Head of caudate nucleus (tissue), 42 donors: ENCODE data around the gene ANKK1.

ENCODE experiments used
- DNase-seq, 42 donors: peaks; one replicate each; pipeline versions ENCODE4 v3.0.0 to v3.0.0-alpha.2; 2020 to 2021; ENCODE audit warnings: mixed read lengths in 7 of 42
- intact Hi-C: fragments of 100-400 bp; cut with DNase I; formaldehyde crosslinking; loops from one replicate; pipeline ENCODE4 v1.15.0; 2022

Gene ANKK1

DNA sequence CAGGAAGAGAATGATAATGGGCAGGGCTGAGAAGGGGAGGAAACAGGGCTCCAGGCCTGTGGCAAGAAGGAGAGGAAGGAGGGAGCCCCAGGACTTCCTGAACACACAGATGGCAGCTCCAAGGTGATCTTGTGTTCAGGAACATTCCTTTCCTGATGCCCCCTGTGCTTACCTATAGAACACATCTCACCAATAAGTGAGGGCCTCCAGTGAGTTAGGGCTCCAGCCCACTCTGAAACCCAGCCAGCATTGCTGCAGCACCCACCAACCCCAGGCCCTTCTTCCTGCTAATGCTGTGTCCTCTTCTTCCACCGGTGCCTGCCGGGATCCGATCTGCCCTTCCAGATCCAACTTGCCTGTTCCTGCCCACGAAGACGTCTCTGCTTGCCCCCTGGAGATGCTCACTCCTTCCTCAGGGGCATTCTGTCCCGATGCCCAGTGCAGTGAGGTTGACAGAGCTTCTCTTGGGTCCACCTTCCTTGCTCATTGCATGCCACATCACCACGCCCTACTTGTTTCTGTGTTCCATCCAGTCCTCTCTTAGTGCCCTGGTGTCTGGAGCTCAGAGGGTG, 17.4 kb downstream of the ANKK1 start:
- intact Hi-C loops: no loop called here
- no peak for DNase-seq

DNA sequence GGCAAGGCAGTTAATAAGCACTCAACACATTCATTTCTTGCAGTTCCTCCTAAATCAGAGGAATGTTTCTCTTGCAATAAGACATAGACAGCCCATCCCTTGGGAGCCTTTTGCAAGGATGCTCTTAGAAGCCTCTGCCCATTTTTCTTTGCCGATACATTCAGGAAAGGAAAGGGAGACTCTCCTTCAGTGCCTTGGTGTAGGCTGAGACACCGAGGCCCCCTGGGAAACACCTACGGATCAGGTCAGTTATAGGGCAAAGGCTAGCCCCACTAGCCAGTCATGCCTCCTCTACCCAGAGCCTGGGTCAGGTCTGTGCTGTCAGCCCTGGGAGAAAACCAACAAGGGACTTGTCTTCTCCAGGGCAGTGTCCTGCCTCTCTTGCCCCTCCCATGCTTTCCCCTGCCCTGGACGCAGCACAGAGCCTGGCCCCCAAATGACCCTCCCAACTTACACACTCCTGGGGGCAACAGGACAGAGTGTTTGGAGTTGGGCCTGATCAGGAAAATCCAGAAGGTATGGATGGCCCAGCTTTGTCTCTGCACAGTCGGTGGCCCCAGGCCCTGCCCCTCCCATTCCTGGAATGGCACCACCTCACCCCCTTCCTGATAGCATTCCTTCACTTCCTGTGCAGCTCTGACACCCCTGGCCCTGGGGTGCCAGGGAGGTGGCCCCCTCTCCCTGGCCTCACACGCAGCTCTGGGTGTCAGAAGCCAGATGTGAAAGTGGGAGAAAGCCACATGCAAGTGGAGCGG, 18.3 kb downstream of the ANKK1 start:
- intact Hi-C loops: no loop called here
- DNase-seq: no peak

DNA sequence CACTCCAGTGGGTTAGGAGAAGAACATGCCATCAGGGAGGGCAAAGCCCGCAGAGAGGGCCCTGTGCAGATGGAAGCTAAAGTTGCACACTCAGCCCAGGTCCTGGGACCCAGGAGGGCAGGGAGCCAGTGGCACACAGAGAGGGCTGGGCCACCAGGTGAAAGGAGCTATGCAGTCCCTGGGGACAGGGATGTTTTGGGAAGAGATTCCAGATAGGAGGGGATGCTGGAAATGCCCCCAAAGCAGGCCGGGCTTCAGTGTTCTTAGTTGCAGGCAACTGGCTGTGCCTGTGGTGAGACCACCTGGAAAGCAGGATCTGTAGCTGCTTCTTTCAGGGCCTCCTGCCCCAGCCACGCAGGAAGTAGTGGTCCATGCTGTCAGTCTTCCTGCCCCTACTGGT, 19.6 kb downstream of the ANKK1 start:
- intact Hi-C loops: no loop called here
- no peak for DNase-seq

DNA sequence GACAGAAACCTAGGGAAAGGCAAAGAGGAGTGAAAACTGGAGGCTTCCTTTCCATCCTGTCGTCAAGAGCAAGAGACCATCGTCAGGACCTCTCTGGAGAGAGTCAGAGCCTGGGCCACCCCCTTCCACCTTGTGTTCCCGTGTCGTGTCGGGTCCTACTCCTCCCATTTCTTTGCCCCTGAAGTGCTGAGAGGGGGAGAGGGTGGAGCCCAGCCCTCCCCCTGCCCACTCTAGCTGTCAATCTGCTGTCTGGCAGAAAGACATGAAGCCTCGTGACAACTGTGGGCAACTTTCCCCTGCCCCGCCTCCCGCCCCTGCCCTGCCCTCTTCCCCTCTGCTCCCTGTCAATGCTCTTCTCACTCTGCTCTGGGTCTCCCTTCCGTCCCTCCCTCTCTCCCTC, 20.6 kb downstream of the ANKK1 start:
- intact Hi-C loops: no loop called here
- DNase-seq: peak in 21 of 42 donors; percentile 19 to 70 (median 43)

DNA sequence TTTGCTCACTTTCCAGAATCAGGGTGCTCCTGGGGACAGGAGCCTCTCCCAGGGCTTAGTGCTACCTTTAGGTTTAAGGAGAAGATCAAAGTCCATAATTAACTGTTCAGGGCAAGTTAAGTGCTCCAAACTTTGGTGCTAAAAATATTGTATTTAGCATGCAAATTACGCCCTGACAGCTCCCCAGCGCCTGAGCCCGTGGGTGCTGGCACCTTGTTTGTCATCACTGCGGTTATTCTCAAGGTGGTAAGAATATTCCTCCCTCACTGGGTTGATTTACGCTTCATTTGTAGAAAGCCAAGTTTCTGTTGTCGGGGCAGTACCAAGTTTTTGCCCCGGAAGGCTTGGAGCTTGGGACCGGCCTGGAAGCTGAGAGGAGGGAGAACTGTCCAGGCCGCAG, 21.3 kb downstream of the ANKK1 start:
- DNase-seq: peak in 25 of 42 donors; percentile 11 to 68 (median 49)
- intact Hi-C loops: no loop called here

DNA sequence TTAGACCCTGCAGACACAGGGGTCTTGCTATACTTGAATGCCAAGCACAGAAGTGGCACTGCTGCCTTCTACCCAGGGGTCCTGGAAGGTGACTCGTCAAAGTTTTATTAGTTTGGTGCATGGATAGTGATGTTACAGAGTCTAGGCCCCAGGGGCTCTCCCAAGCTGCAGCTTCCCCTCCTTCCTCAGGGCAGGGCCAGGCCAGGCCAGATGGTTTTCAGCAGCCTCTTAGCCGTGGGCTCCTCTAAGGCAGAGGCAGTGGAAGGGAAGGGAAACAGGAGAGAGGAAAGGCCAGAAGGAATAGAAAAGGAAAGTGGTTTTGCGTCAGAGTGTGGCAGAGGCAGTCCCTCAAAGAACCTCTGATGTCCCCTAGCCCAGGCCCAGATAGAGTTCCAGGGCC, 21.9 kb downstream of the ANKK1 start:
- intact Hi-C loops: no loop called here
- peak in 1 of 42 donors; percentile 1 for DNase-seq

DNA sequence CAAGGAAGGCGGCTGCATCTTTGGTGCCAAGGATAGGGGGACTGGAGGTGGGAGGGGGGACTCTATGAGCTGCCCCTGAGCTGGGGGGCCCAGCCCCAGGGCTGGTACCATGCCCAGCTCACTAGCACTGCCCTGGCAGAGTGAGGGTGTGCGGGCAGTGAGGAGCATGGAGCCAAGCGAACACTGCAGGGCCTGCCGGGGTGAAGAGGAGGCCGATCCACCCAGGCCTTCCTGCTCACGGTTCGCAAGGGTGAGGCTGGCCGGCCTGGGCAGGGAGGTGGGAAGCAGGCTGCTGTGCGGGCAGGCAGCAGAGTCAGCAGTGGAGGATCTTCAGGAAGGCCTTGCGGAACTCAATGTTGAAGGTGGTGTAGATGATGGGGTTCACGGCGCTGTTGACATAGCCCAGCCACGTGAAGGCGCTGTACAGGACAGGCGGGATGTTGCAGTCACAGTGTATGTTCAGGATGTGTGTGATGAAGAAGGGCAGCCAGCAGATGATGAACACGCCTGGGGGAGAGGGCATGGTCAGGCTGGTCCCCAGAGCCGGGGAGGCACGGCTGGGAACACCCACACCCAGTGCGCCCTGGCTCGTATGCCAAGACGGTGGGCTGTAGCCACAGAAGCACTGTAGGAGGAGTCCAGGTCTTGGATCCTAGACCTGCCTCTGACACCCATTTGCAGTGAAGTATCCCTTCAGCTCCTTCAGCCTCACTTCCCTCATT, 23.0 kb downstream of the ANKK1 start:
- intact Hi-C loops: no loop called here
- peak in 1 of 42 donors; percentile 1 for DNase-seq

DNA sequence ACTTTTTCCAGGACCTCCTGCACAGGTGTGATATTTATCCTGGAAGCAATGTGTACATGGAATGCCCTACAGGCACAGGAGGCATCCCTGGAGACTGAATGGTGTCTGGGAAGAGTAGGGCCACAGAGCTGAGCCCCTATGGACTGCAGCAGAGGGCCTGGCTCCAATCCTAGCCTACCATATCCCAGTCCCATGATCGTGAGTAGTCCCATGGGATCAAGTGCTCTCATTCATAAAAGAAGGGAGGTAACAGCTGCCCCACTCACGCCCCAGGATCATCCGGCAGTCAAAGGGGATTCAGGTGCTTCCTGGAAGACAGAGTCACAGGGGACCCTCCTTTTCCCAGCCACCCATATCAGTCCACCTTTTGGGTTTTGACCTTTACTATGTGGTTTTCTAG, 24.0 kb downstream of the ANKK1 start:
- peak in 1 of 42 donors; percentile 1 for DNase-seq
- intact Hi-C loops: no loop called here

DNA sequence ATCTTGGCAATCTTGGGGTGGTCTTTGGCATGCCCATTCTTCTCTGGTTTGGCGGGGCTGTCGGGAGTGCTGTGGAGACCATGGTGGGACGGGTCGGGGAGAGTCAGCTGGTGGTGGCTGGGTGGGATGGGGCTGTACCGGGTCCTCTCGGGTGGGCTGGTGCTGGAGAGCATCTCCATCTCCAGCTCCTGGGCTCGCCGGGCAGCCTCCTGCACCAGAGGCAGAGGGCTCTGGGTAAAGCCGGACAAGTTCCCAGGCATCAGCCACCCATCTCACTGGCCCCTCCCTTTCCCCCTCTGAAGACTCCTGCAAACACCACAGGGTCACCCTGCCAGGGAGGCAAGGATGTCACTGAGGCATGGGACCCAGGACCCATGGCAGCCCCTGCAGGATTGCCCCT, 25.1 kb downstream of the ANKK1 start:
- intact Hi-C loops: no loop called here
- no peak for DNase-seq

DNA sequence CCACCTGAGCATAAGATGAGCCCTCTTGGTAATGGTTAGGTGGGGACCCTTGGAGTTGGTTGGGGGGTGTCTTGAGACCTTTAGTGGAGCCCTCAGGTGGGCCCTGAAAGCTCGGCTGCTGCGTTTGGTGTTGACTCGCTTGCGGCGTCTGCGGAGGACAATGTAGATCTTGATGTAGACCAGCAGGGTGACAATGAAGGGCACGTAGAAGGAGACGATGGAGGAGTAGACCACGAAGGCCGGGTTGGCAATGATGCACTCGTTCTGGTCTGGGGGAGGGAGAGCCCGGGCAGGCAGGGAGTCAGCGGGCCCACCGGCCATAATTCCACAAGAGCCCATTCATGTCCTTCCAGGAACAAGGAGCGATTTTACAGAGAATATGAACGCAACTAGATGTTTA, 27.8 kb downstream of the ANKK1 start:
- intact Hi-C loops: no loop called here
- DNase-seq: no peak

DNA sequence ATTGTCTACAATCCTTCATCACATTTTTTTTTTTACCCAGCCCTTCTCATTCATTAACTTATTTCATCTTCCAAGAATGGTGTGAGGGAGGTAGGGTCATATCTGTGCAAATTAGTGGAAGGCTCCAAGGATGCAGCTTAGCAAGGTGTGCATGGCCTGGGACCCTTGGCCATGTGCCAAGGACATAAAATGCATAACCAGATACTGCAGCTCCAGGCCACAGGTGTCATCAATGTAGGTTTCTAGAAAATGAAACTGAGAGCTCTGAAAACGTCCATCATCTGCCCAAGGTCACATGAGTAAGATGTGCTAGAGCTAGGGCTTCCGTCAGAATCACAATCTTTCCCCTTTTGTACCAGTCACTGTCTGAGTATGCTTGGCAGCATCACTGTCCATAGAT, 29.8 kb downstream of the ANKK1 start:
- no peak for DNase-seq
- intact Hi-C loops: no loop called here

DNA sequence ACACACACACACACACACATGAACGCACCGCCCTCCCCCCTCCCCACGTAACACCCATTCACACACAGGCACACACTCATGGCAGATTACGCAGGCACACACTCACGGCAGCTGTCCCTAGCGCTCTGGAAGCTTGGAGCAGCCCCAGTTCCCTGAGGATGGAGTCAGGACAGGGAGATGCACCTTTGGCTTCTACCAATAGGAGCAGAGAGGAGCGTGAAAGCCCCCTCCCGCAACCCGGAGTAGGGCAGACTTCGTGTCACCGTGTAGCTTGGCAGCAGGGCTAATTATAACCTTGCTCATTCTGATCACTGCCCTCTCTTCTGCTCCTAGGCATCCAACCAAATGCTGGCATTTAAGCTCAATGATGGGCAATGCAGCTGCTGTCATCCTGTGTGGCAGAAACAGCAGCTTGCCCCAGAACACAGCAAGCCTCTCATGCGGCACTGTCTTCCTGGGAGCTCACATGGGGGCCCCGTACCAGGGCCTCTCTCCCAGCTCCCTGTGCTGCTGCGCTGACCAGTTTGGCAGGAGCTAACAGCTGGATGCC, 31.9 kb downstream of the ANKK1 start:
- peak in 6 of 42 donors; percentile 9 to 43 (median 33) for DNase-seq
- intact Hi-C loops: no loop called here

DNA sequence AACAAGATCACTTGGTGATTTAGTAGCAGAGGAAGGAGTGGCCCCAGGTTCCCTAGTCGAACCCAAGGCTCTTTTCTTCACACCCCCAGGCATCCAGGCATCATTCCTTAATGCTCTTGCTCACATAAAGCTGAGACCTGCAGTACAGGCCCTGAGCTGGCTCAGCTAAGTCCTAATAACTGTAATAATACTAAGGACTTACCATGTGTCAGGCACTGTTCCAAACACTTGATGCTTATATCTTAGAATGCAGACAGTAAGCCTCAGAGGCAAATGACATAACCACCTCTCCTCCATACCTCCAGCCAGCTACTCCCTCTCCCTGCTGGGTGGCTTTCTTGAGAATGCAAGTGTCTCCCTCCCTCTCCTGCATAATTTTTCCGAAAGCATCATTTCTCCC, 33.2 kb downstream of the ANKK1 start:
- intact Hi-C loops: no loop called here
- DNase-seq: no peak

DNA sequence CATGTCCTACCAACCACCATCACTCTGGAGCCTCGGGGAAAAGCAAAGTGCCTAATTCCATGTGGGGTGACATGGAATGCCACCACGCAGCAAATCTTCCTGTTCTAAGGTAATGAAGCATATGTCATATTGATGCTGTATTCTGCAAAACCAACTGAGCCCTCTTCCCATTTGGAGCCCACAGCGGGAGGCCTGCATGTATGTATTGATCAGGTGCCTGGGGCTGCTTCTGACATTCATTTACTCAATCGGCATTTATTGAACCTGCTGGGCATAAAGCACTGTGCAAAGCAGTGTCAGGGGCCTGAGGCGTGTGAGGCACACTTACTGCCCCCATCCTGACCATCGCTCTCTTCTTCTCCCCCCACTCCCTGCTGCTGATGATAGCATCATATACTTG, 39.1 kb downstream of the ANKK1 start:
- intact Hi-C loops: no loop called here

DNA sequence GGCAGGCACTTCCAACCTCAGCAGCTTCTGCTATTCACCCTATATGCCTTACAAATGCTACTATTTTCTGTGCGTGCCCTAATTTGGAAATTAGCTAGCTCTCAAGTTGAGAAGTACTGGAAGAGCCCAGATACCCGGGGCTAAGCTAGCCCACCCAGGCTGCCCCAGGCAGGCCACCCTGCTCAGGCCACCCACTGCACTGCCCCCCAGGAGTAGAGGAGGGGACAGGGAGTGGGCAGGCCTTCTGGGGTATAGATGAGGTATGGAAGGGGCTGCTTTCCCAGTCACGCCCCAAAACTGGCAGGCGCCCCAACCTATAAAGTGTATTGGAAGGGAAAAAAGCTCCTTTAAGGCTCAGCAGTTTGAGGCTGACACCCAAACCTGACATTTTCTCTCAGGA, 44.2 kb downstream of the ANKK1 start:
- DNase-seq: no peak
- intact Hi-C loops: no loop called here

More for the DNA sequence above, 39.1 kb downstream of the ANKK1 start:
- DNase-seq: no peak

DNA sequence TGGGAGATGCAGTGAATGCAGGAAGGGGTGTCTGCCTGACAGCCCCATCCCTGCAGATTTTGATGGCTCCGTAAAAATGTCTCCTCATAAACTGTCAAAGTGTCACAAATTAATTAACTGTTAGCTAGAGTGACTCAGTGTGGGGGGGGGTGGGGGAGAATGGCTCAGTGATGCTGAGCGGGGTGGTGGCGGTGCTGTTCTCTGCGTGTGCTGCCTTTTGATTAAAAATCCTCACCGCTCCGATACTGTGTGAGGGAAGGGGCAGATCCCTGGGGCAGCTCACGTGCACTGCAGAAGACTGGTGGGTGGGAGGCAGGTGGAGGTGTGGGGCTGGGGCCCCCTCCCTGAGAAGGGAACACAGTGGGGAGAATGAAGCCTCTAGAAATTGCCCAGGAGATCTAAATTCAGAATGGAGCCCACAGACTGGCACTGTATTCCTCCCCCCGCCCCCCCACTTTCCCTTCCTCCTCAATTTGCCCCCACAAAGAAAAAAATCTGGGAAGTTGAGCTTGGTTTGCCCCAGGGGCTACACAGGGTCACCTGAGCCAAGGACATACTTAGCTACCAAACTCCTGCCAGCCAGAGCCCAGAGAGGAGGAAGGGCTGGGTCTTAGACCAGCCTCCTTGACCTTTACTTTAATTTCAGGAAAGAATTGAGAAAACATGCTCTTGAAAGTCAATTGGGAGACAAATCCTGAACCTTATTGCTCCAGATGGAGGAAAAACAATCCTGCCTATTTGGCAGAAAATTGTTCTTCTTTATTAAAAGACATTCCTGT, 47.8 kb downstream of the ANKK1 start:
- intact Hi-C loops: no loop called here
- DNase-seq: peak in 41 of 42 donors; percentile 18 to 82 (median 58)

DNA sequence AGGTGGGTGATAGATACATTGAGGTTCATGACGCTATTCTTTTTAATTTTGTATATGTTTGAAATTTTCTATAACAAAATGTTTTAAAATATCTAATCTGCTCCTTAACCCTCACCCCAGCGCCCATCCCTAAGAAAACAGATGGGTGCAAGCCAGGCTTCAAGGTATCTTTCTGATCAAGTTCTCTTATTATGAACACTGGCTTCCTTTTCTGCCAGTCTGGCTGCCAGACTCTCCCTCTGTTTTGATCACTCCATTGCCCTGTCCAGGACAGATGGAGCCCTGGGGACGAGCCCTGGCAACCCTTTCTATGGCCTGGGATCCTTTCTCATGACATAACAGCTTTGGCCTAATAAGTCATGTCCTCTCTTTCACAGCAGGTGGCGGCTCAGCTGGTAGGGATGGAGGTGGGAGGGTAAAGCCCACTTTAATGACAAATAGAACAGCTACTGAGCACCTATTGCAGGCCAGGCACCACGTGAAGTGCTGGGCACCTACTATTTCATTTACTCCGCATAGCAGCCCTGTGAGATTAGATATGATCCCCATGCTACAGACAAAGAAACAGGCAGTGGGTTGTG, 49.2 kb downstream of the ANKK1 start:
- intact Hi-C loops: no loop called here
- no peak for DNase-seq

DNA sequence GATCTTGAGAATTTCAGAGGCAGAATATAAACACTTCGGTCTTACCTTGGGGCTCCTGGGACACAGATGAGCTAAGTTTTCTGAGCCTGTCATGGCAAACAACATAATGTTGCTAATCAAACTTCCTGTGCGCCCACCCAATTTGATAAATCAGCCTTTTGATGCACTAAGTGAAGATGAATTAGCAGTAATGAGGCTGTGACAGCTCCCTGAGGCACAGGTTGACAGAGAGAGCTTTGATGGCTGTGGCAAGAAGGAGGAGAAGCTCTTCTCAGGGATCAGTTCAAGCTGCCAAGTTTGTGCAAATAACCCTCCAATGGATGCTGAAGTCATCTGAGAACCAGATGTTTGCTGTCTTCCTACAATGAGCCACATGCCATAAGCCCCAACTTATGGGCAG, 53.2 kb downstream of the ANKK1 start:
- DNase-seq: peak in 20 of 42 donors; percentile 21 to 81 (median 52)
- intact Hi-C loops: no loop called here

DNA sequence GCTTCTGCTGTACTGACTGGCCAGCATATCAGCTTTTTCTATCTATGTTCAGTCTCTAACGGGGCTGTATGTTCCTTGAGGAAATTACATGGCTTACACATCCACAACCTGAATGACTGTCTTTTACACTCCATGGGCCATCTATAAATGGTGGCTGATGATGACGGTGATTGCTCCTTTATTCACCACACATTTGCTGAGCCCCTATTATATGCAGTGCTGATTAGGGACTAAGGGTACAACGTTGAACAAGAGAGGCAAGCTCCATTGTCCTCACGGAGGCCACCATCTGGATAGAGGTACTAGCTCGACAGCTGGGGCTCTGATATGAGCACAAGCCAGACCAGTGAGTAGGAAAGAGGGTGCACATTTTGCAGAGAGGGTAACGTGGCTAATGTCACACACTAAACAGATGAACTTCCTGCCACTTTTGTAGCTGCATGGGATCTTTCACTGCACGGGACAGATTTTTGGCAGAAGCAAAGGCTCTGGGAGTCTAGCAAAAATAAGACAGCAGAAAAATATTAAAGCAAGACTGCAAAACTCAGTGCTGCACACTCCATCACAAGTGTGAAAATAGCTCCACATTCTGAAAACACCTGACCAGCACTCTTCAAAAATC, 57.0 kb downstream of the ANKK1 start:
- no peak for DNase-seq
- intact Hi-C loops: no loop called here
